OCI-LY3 (cell line): ENCODE data around the gene CASQ2.

Source experiments
- EZH2phosphoT487 ChIP-seq: fragments of 200-600 bp; shearing (Covaris generic); IDR thresholded peaks from 2 replicates; pipeline ENCODE4 v1.6.1; 2018; ENCODE audit warnings: antibody characterized with exemption, mixed run types, low read depth
- TF ChIP-seq, protein P1 (sequence below): fragments of 200-600, 300-600 bp; sonication (generic); IDR thresholded peaks from 2 replicates; pipeline ENCODE4 v1.5.1; 2014; ENCODE audit warnings: antibody characterized with exemption, low read length, low read depth

DNA sequence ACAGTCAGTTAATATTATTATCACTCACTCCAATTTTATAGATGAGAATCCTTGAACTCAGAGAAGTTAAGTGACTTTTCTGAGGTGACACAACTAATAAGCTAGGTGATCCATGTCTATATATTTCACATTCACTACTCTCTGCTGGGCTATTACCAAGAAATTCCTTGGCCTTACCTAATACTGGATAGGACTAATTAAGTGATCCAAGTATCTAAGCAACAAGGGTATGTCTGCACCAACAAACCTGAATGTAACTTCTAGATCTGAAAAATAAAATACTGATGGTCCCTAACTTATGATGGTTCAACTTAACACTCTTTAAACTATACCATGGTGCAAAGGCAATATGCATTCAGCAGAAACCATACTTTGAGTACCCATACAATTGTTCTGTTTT is 14.8 kb upstream of the CASQ2 start:
- TF ChIP-seq, protein P1, sequence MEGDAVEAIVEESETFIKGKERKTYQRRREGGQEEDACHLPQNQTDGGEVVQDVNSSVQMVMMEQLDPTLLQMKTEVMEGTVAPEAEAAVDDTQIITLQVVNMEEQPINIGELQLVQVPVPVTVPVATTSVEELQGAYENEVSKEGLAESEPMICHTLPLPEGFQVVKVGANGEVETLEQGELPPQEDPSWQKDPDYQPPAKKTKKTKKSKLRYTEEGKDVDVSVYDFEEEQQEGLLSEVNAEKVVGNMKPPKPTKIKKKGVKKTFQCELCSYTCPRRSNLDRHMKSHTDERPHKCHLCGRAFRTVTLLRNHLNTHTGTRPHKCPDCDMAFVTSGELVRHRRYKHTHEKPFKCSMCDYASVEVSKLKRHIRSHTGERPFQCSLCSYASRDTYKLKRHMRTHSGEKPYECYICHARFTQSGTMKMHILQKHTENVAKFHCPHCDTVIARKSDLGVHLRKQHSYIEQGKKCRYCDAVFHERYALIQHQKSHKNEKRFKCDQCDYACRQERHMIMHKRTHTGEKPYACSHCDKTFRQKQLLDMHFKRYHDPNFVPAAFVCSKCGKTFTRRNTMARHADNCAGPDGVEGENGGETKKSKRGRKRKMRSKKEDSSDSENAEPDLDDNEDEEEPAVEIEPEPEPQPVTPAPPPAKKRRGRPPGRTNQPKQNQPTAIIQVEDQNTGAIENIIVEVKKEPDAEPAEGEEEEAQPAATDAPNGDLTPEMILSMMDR, result no peak
- no peak for TF ChIP-seq EZH2phosphoT487
